ENCODE measurements around the gene EFNA4. TPM values are rescaled to one million over a fixed set of nuclear protein-coding genes. Genes with fewer than 3 reads are reported as not detected.

Gene EFNA4
- total and polyA plus RNA-seq, 2 donors (not counting 1 experiment from before 2014, with no cell fraction given) = 8.4 to 10.6 TPM

DNA sequence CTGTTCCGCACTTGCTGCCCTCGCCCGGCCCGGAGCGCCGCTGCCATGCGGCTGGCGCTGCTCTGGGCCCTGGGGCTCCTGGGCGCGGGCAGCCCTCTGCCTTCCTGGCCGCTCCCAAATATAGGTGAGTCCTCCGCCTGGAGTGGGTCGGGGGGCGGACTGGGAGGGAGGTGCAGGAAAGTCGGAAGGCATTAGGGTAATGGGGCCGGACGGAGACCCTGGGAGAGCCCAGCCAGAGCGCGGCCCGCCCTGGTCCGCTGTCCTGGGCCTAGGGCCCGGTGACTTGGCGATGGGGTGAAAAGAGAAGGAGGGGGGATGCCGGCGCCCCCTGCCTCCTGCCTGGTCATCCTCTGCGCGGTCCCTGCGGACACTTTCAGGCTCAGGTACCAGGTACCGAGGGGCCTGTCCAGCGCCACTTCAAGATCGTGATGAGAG is 12.2 kb upstream of the EFNA4 start:
- no peaks in the 10 kb centered on the region for H4K20me1 ChIP-seq (ENCODE audit: control insufficient read depth, insufficient read depth, low read length, poor library complexity, severe bottlenecking)
- ATAC-seq (ENCODE audit: low read depth) = peak; percentile 1
- no peaks in the 10 kb centered on the region for H3K27me3 Mint-ChIP-seq
- CTCF ChIA-PET = interaction anchor here (0.6 to 16.6 kb wide), 19 partner anchors 10 to 492 kb away, joined by 3 to 370 read pairs (median 4); partner anchors contain the start of genes EFNA4, KRTCAP2, PBXIP1 and PMVK
- POLR2A ChIA-PET = interaction anchor here (0.6 to 2.0 kb wide), 7 partner anchors 9 to 90 kb away, joined by 3 to 8 read pairs (median 4); partner anchors contain the start of genes EFNA4 and PYGO2
- H3K4me1 Mint-ChIP-seq = peaks cover 25% of the 10 kb centered on the region
- H3K27me3 ChIP-seq (replicated peaks in 1 of 4; ENCODE audit: control extremely low read depth in 1 of 4, control insufficient read depth in 3 of 4, insufficient read depth in 4 of 4, low read length in 3 of 4) = no peaks in the 10 kb centered on the region
- no peaks in the 10 kb centered on the region for H3K36me3 ChIP-seq (replicated peaks in 1 of 2; ENCODE audit: control extremely low read depth in 1 of 2, control insufficient read depth in 1 of 2, extremely low read depth in 1 of 2, insufficient read depth in 2 of 2, low read length in 1 of 2)
- no peaks in the 10 kb centered on the region for H3K79me2 ChIP-seq (ENCODE audit: control insufficient read depth, insufficient read depth, low read length)
- H3K4me2 ChIP-seq (replicated peaks; ENCODE audit: low read depth, low read length, poor library complexity, severe bottlenecking) = peak overlapping the region; percentile 93
- H2AFZ ChIP-seq (ENCODE audit: insufficient read depth, low read depth, low read length, poor library complexity, severe bottlenecking) = peak overlapping the region; percentile 86
- no peaks in the 10 kb centered on the region for H3K9me3 ChIP-seq (ENCODE audit: control extremely low read depth in 1 of 3, control insufficient read depth in 2 of 3, insufficient read depth in 1 of 3, low read length in 2 of 3)
- peak overlapping the region; percentile 11 to 82 (median 66) for H3K4me3 ChIP-seq (ENCODE audit: control extremely low read depth in 1 of 5, extremely low read depth in 1 of 5, insufficient read depth in 1 of 5, low read depth in 2 of 5, low read length in 4 of 5)
- peak overlapping the region; percentile 85 for H3K4me3 Mint-ChIP-seq
- H3K4me1 ChIP-seq (ENCODE audit: control insufficient read depth in 2 of 2, insufficient read depth in 2 of 2, low read length in 2 of 2) = peaks cover 20 to 30% of the 10 kb centered on the region in 2 donors
- TF ChIP-seq CTCF (IDR thresholded peaks at IDR 0.05) (no peak), EZH2 (IDR thresholded peaks at IDR 0.05; ENCODE audit: borderline replicate concordance, insufficient read depth, low read depth, low read length, poor library complexity, severe bottlenecking) (no peak)
- peak overlapping the region; percentile 73 for H3K27ac Mint-ChIP-seq
- H3K27ac ChIP-seq (ENCODE audit: low read length in 2 of 2) = no peak overlapping the region
- H3K9me3 Mint-ChIP-seq (ENCODE audit: insufficient read depth) = no peaks in the 10 kb centered on the region
- H3K9ac ChIP-seq (ENCODE audit: low read length) = peak overlapping the region; percentile 76
- WGBS (ENCODE audit: insufficient coverage) = 0% methylated on average over 31 of the region's 31 CpGs
- intact Hi-C loops (cut with micrococcal nuclease) = loop anchor here (1.0 to 2.0 kb wide), 4 partner anchors 10 to 69 kb away; partner anchors contain the start of gene FLAD1
- no peak for DNase-seq

- no peaks in the 10 kb centered on the region for H3K27me3 Mint-ChIP-seq
- H3K4me2 ChIP-seq (replicated peaks; ENCODE audit: low read depth, low read length, poor library complexity, severe bottlenecking) = peak overlapping the region; percentile 93
- ChIA-PET CTCF (interaction anchor here (0.6 to 20.2 kb wide), 12 partner anchors 4 to 492 kb away, joined by 3 to 370 read pairs (median 6); partner anchors contain the start of genes ADAM15, EFNA4 and PYGO2), POLR2A (interaction anchor here (0.6 to 2.0 kb wide), 5 partner anchors 10 to 90 kb away, joined by 3 to 8 read pairs (median 4); partner anchors contain the start of genes EFNA4 and PYGO2)
- H3K4me3 ChIP-seq (ENCODE audit: control extremely low read depth in 1 of 5, extremely low read depth in 1 of 5, insufficient read depth in 1 of 5, low read depth in 2 of 5, low read length in 4 of 5) = peak overlapping the region; percentile 11 to 82 (median 66)
- H3K9me3 ChIP-seq (ENCODE audit: control extremely low read depth in 1 of 3, control insufficient read depth in 2 of 3, insufficient read depth in 1 of 3, low read length in 2 of 3) = no peaks in the 10 kb centered on the region
- H4K20me1 ChIP-seq (ENCODE audit: control insufficient read depth, insufficient read depth, low read length, poor library complexity, severe bottlenecking) = no peaks in the 10 kb centered on the region
- H3K4me1 Mint-ChIP-seq = peaks cover 25% of the 10 kb centered on the region
- peak overlapping the region; percentile 73 for H3K27ac Mint-ChIP-seq
- intact Hi-C loops (cut with micrococcal nuclease) = loop anchor here (1.0 to 2.0 kb wide), 4 partner anchors 9 to 69 kb away; partner anchors contain the start of gene FLAD1
- H3K36me3 ChIP-seq (replicated peaks in 1 of 2; ENCODE audit: control extremely low read depth in 1 of 2, control insufficient read depth in 1 of 2, extremely low read depth in 1 of 2, insufficient read depth in 2 of 2, low read length in 1 of 2) = no peaks in the 10 kb centered on the region
- H3K4me1 ChIP-seq (ENCODE audit: control insufficient read depth in 2 of 2, insufficient read depth in 2 of 2, low read length in 2 of 2) = peaks cover 20 to 30% of the 10 kb centered on the region in 2 donors
- peak; percentile 66 for DNase-seq
- H3K27ac ChIP-seq (ENCODE audit: low read length in 2 of 2) = no peak overlapping the region
- no peak for TF ChIP-seq CTCF (IDR thresholded peaks at IDR 0.05)
- TF ChIP-seq EZH2 (IDR thresholded peaks at IDR 0.05; ENCODE audit: borderline replicate concordance, insufficient read depth, low read depth, low read length, poor library complexity, severe bottlenecking) = no peak
- peak overlapping the region; percentile 86 for H2AFZ ChIP-seq (ENCODE audit: insufficient read depth, low read depth, low read length, poor library complexity, severe bottlenecking)
- WGBS (ENCODE audit: insufficient coverage) = under 1% methylated on average over 26 of the region's 27 CpGs
- peak overlapping the region; percentile 85 for H3K4me3 Mint-ChIP-seq
- peak; percentile 22 for ATAC-seq (ENCODE audit: low read depth)
- H3K9ac ChIP-seq (ENCODE audit: low read length) = peak overlapping the region; percentile 76
- H3K79me2 ChIP-seq (ENCODE audit: control insufficient read depth, insufficient read depth, low read length) = no peaks in the 10 kb centered on the region
- no peaks in the 10 kb centered on the region for H3K9me3 Mint-ChIP-seq (ENCODE audit: insufficient read depth)
- H3K27me3 ChIP-seq (replicated peaks in 1 of 4; ENCODE audit: control extremely low read depth in 1 of 4, control insufficient read depth in 3 of 4, insufficient read depth in 4 of 4, low read length in 3 of 4) = no peaks in the 10 kb centered on the region
Measured at GRCh38 chr1:155051777-155052398, 11.7 kb upstream of the EFNA4 start.
